Stimulated activated CD8-positive, alpha-beta memory T cell treated with anti-CD3 and anti-CD28 coated beads, Interleukin-7, amount 100 ng/mL, for 48 hours (primary cell): Measurements from ENCODE around the gene HNRNPU.

Source experiments
- DNase-seq, 2 donors: peaks; one replicate each; pipeline ENCODE4 v3.0.0-alpha.2; 2020; ENCODE audit warnings: low read depth in 1 of 2; ENCODE audit errors: extremely low read depth in 1 of 2

HNRNPU gene

GRCh38 chr1:244864253-244865027 is at the start of gene HNRNPU:
Gene HNRNPU, minus strand, starts transcription at chr1:244864543. Its CDS starts 236 bp downstream, at chr1:244864307.
- DNase-seq: peak; percentile 89 to 91

DNA sequence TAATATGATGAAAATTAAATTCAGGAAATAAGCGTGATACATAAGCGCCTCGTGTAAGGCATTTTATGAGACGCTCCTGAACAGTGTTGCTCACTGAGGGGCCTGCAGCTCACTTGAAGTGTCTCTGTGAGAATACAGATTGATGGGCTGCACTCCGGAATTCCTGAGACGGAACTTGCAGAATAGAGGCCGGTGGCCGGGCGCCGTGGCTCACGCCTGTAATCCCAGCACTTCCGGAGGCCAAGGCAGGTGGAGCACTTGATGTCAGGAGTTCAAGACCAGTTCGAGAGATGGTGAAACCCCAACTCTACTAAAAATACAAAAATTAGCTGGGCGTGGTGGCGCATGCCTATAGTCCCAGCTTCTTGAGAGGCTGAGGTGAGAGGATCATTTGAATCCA is 49.5 kb upstream of the HNRNPU start:
- DNase-seq: no peak

- no peak for DNase-seq
These were observed 39.8 kb upstream of the HNRNPU start for GRCh38 chr1:244904119-244904518.

- no peak for DNase-seq
These were observed 37.2 kb upstream of the HNRNPU start for GRCh38 chr1:244901400-244902015.

DNA sequence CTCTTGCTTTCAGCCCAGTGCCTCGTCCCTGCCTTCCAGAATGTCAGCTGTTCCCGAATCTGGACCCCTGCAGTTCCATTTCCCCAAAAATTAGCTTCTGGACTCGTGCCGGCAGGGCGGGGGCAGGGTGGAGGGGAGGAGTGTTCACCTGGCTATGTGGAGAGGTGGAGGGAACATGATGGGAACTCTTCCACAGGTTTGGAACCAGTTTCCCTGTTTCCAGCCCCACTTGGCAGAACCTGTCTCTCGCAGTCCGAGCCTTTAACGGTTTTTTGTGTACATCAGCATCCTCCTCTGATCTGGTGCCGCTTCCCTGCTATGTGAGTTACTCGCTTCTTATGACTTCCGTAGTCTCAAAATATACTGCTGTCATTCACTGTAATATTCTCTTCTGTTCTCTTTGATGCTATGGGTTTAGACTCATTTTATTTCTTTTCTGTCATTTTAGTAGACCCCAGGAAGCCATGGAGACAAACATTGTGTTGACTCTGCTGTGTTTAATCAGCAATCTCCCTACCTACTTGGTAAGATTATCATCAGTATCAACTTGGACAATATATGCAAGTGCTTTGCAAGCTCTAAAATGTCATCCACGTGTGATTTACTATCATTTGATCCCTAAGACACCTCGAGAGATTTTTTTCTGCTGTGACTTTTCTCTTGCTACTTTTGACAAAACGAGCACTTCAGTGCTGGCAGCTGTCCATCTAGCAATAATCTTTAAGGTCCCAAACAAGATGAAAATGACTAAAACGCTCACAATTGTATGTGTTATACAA is 33.3 kb upstream of the HNRNPU start:
- no peak for DNase-seq

DNA sequence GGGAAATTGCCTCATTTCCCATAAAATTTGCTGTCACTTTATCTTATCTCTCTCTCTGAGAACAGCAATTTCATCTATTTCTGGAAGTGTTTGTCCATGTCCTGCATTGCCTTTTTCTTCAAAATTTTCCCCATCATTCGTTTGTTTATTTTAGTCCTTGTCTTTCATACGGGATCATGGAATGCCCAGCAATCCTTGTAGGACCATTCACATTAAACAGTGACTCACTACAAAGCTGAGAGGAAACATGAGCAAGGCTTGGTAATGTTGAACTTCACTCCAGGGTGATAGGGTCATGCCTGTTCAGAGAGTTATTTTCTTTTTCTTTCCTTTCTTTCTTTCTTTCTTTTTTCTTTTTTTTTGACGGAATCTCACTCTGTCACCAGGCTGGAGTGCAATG is 32.2 kb upstream of the HNRNPU start:
- DNase-seq: no peak

DNA sequence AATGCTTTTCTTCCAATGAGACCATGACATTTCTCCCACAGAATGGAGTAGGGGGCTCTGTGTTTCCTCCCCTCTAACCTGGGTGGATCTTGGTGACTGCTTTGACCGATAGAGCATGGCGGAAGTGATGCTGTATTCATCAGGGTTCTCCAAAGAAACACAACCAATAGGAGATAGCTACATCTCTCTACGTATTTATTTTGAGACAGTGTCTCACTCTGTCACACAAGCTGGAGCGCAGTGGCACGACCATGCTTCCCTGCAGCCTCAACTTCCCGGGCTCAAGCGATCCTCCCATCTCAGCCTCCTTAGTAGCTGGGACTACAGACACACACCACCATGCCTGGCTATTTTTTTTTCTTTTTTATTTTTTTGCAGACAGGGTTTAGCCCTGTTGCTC is 29.5 kb upstream of the HNRNPU start:
- no peak for DNase-seq

GRCh38 chr1:244887281-244887680 is 22.9 kb upstream of the HNRNPU start:
- no peak for DNase-seq

GRCh38 chr1:244881552-244882280 is 17.4 kb upstream of the HNRNPU start:
- DNase-seq: no peak

DNA sequence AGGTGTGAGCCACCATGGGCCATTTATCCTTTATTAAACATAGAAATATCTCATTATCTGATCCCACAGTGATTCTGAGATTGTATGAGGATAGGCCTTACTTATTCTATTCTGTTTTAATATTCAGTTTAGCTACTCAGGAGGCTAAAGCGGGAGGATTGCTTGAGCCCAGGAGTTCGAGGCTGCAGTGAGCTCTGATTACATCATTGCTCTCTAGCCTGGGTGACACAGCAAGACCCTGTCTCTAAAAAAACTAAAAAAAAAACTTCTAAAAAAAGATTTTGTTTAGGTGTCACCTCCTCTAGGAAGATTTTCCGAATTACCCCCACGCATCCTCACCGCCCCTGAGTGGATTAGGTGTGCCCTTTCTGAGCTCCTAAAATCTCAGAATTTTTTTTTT is 14.3 kb upstream of the HNRNPU start:
- DNase-seq: no peak

- no peak for DNase-seq
These were observed 12.0 kb upstream of the HNRNPU start for GRCh38 chr1:244876228-244876910.

DNA sequence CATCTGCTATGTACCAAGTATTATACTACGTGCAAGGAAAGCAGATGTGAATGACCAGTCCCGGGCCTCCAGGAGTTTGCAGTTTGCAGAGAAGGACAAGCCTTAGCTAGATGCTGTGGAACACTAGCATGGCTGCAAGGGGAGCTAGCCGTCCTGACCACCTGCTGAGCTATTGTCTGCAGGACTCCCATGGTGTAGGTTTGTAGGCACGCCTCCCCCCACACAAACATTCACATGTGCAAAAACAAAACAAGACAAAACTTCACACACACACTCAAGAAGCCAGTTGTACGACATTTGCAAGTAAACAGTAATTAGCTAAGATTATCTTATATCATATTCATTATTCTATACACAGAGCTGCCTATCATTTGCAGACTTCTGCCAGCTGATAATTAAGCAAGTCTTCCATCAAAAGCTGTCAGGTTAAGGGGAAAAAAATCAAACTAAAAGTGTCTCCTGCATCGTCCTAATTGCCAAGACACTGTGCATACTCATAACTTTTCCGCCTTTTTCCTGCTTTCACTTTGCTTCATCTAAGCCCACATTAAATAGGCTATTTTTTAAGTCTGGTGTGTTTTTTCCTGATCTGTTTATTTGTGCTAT is 10.7 kb upstream of the HNRNPU start:
- DNase-seq: no peak

DNA sequence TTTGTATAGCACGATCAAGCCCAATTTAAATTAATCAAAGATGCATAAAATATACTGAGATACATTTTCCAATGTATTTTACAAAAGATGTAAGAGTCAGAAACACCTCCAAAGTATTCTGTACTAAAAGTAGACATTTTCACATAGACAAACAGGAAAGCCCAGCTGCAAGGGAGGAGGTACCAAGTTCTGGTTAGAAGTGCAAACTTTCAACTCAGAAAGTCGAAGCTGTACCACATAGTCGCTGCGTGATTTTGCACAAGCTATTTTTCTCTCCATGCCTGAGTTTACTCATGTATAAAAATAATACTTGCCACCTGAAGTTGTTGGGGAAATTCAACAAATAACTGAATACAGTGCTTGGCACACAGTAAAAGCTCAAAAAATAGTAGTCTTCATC is 5.6 kb upstream of the HNRNPU start:
- no peak for DNase-seq

GRCh38 chr1:244869364-244869827 is 5.1 kb upstream of the HNRNPU start:
- DNase-seq: no peak

DNA sequence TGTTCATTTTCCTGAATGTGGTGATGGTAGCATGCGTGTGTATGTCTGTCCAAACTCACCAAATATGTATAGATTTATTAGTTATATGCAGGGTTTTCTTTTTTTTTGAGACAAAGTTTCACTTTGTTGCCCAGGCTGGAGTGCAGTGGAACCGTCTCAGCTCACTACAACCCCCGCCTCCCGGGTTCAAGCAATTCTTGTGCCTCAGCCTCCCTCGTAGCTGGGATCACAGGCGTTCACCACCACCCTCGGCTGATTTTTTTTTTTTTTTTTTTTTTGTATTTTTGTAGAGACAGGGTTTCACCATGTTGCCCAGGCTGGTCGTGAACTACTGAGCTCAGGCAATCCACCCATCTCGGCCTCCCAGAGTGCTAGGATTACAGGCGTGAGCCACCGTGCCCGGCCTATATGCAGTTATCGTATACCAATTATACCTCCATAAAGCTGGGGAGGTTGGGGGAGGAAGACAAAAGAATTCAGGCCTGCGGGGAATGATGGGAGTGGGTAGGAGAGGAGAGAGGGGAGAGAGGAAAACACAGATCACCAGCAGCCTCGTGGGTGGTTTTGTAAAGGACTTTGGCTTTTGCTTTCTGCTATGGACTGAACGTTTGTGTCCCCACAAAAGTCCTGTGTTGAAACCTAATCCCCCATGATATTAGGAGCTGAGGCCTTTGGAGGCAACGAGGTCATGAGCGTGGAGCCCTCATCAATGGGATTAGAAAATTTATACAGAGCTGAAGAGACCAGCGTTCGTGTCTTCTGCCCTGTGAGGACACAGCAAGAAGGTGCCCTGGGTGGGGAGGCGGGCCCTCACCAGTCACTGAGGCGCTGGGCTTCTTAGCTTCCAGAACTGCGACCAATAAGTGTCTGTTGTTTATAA is 4.4 kb upstream of the HNRNPU start:
- DNase-seq: no peak

GRCh38 chr1:244866355-244866754 is 2.0 kb upstream of the HNRNPU start:
- DNase-seq: no peak

DNA sequence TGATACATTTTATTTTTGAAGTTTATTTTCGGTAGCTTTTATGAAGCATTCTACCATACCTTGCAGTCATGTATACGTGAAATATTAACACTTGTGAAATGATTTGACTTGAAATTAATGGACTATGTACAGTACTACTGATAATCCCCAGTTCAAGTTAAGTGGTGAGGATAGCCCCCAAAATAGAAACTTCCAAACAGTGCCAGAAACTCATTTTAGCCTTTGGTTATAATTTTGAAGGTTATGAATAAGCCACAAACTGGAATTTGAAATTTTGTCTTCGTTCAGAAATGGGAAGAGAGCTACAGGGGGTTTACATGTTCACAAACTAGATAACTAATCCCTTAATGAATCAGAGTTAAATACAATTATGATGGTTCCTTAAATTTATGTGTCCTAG is 1.5 kb upstream of the HNRNPU start:
- DNase-seq: no peak

DNA sequence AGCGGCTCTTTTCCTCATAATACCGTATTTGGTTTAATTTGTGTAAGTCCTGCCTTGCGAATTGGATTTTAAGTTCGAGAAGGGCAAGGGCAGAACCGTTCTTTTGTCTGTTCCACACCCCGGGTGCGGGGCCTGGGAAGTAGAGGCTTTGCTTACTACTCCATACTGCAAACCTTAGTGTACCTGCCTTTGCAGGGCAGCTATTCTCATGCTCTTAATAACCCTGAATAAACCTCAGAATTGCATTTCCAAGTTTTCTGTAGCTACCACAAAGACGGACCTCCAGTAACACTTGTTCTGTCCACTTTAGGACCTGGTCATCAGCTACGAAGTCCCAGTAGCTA is 657 bp upstream of the HNRNPU start:
- no peak for DNase-seq
